Measurements from ENCODE around the gene PTGS1.

Gene PTGS1

GRCh38 chr9:122336866-122337555 lies 33.8 kb upstream of the PTGS1 start:
- H3K4me1 Mint-ChIP-seq, result no peaks in the 10 kb centered on the region
- no peaks in the 10 kb centered on the region for H3K9me3 Mint-ChIP-seq
- no peak overlapping the region for H3K4me3 Mint-ChIP-seq
- no peak for ATAC-seq (replicated peaks; ENCODE audit: extremely low read depth, poor library complexity, severe bottlenecking)
- H3K27me3 Mint-ChIP-seq, result peaks cover 31% of the 10 kb centered on the region
- H3K27ac Mint-ChIP-seq (ENCODE audit: low read depth), result no peak overlapping the region
- H3K36me3 Mint-ChIP-seq (ENCODE audit: insufficient read depth), result no peaks in the 10 kb centered on the region
- DNase-seq (ENCODE audit: low spot score in 2 of 2), result no peak

DNA sequence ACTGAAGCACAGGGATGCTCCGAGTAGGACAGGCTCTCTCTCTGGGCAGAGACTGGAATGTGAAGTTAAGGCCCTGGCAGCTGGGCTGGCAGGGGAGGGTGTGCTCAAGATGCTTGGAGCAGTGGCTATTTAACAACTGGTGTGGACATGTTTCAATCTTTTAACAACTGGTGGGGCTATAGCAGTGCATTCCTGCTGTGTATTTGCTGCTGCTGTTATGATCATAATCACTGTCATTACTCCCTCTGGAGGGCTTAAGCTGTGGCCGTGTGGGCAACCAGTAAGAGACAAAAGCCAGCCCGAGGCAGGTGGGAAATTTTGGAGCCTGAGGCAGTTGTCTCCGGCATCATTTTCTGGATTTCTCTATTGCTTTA lies 33.3 kb upstream of the PTGS1 start:
- Mint-ChIP-seq H3K9me3 (no peaks in the 10 kb centered on the region), H3K4me1 (no peaks in the 10 kb centered on the region), H3K27ac (ENCODE audit: low read depth) (no peak overlapping the region), H3K4me3 (no peak overlapping the region), H3K27me3 (peaks cover 33% of the 10 kb centered on the region), H3K36me3 (ENCODE audit: insufficient read depth) (no peaks in the 10 kb centered on the region)
- ATAC-seq (replicated peaks; ENCODE audit: extremely low read depth, poor library complexity, severe bottlenecking) (no peak), DNase-seq (ENCODE audit: low spot score in 2 of 2) (no peak)

GRCh38 chr9:122338536-122338935 lies 32.3 kb upstream of the PTGS1 start:
- Mint-ChIP-seq H3K4me3 (no peak overlapping the region), H3K36me3 (ENCODE audit: insufficient read depth) (no peaks in the 10 kb centered on the region), H3K27me3 (peaks cover 43% of the 10 kb centered on the region), H3K9me3 (no peaks in the 10 kb centered on the region), H3K27ac (ENCODE audit: low read depth) (no peak overlapping the region), H3K4me1 (no peaks in the 10 kb centered on the region)
- no peak for DNase-seq (ENCODE audit: low spot score in 2 of 2)
- no peak for ATAC-seq (replicated peaks; ENCODE audit: extremely low read depth, poor library complexity, severe bottlenecking)

GRCh38 chr9:122338994-122339393 lies 31.8 kb upstream of the PTGS1 start:
- no peaks in the 10 kb centered on the region for H3K9me3 Mint-ChIP-seq
- H3K4me1 Mint-ChIP-seq, result no peaks in the 10 kb centered on the region
- no peaks in the 10 kb centered on the region for H3K36me3 Mint-ChIP-seq (ENCODE audit: insufficient read depth)
- H3K27me3 Mint-ChIP-seq, result peaks cover 48% of the 10 kb centered on the region
- H3K4me3 Mint-ChIP-seq, result no peak overlapping the region
- ATAC-seq (replicated peaks; ENCODE audit: extremely low read depth, poor library complexity, severe bottlenecking) (no peak), DNase-seq (ENCODE audit: low spot score in 2 of 2) (no peak)
- H3K27ac Mint-ChIP-seq (ENCODE audit: low read depth), result no peak overlapping the region

GRCh38 chr9:122339579-122339978 lies 31.2 kb upstream of the PTGS1 start:
- no peak for DNase-seq (ENCODE audit: low spot score in 2 of 2)
- no peak for ATAC-seq (replicated peaks; ENCODE audit: extremely low read depth, poor library complexity, severe bottlenecking)
- no peak overlapping the region for H3K27ac Mint-ChIP-seq (ENCODE audit: low read depth)

DNA sequence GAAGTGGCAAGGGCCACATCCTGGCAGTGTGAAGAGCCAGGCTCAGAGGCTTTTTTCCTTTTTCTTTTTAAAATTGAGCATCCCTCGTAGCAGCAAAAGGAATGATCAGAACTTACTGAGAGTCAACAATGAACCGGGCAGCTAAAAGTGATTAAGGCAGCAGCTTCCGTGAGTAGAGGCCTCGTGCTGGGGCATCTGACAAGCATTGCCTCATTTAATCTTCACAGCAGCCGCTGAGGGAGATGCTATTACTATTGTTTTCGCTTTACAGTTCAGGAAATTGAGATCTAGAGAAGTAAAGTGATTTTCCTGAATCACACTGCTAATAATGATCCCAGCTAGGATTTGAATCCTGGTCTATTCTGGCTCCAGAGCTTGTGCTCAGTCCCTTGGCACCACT lies 30.7 kb upstream of the PTGS1 start:
- ATAC-seq (replicated peaks; ENCODE audit: extremely low read depth, poor library complexity, severe bottlenecking), result no peak
- DNase-seq (ENCODE audit: low spot score in 2 of 2), result no peak
- H3K9me3 Mint-ChIP-seq, result no peaks in the 10 kb centered on the region
- H3K4me3 Mint-ChIP-seq, result no peak overlapping the region
- no peak overlapping the region for H3K27ac Mint-ChIP-seq (ENCODE audit: low read depth)
- no peaks in the 10 kb centered on the region for H3K4me1 Mint-ChIP-seq
- no peaks in the 10 kb centered on the region for H3K36me3 Mint-ChIP-seq (ENCODE audit: insufficient read depth)
- peaks cover 52% of the 10 kb centered on the region for H3K27me3 Mint-ChIP-seq

More at GRCh38 chr9:122339579-122339978, 31.2 kb upstream of the PTGS1 start:
- no peaks in the 10 kb centered on the region for H3K4me1 Mint-ChIP-seq
- H3K27me3 Mint-ChIP-seq, result peaks cover 50% of the 10 kb centered on the region
- H3K4me3 Mint-ChIP-seq, result no peak overlapping the region
- no peaks in the 10 kb centered on the region for H3K9me3 Mint-ChIP-seq
- no peaks in the 10 kb centered on the region for H3K36me3 Mint-ChIP-seq (ENCODE audit: insufficient read depth)

DNA sequence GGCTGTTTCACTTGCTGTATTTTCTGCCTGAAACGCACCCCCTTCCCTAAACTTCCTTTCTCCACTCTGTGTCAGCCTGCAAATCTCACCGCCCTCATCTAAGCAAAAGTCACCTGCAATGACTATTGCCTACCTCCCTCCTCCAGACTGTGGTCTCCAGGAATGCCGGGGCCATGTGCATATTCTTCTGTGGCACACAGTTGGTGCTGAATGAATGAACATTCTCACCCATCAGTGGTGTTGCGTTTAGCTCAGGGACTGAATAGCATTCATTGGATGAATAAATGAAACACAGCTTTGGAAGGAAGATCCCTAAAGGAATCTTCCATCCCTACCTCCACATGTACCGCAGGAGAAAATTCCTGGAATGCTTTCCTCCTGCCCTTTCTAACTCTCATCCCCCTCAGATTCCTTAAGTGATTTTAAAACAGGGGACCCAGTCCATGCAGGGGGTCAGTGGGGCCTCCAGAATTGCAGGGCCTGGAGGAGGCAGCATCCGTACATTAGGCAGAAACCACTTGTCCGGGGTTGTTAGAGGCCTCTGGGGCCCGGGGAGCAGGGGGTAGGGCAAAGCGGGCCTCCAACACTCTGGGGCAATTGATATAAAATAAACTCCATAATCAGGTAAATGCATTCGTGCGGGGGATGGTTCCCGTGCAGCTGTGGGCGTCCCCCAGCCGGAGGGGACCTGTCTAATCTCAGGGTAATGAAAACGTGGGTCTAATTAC lies 28.3 kb upstream of the PTGS1 start:
- H3K9me3 Mint-ChIP-seq, result no peaks in the 10 kb centered on the region
- H3K27me3 Mint-ChIP-seq, result peaks cover 71% of the 10 kb centered on the region
- H3K4me1 Mint-ChIP-seq, result no peaks in the 10 kb centered on the region
- DNase-seq (ENCODE audit: low spot score in 2 of 2) (no peak), ATAC-seq (replicated peaks; ENCODE audit: extremely low read depth, poor library complexity, severe bottlenecking) (no peak)
- H3K36me3 Mint-ChIP-seq (ENCODE audit: insufficient read depth), result no peaks in the 10 kb centered on the region
- H3K4me3 Mint-ChIP-seq, result no peak overlapping the region
- no peak overlapping the region for H3K27ac Mint-ChIP-seq (ENCODE audit: low read depth)

GRCh38 chr9:122346478-122347347 lies 24.1 kb upstream of the PTGS1 start:
- Mint-ChIP-seq H3K27ac (ENCODE audit: low read depth) (no peak overlapping the region), H3K4me3 (peak overlapping the region; percentile 57), H3K4me1 (peaks cover 6% of the 10 kb centered on the region), H3K9me3 (no peaks in the 10 kb centered on the region), H3K27me3 (peaks cover 80% of the 10 kb centered on the region), H3K36me3 (ENCODE audit: insufficient read depth) (no peaks in the 10 kb centered on the region)
- ATAC-seq (replicated peaks; ENCODE audit: extremely low read depth, poor library complexity, severe bottlenecking) (no peak), DNase-seq (ENCODE audit: low spot score in 2 of 2) (no peak)

DNA sequence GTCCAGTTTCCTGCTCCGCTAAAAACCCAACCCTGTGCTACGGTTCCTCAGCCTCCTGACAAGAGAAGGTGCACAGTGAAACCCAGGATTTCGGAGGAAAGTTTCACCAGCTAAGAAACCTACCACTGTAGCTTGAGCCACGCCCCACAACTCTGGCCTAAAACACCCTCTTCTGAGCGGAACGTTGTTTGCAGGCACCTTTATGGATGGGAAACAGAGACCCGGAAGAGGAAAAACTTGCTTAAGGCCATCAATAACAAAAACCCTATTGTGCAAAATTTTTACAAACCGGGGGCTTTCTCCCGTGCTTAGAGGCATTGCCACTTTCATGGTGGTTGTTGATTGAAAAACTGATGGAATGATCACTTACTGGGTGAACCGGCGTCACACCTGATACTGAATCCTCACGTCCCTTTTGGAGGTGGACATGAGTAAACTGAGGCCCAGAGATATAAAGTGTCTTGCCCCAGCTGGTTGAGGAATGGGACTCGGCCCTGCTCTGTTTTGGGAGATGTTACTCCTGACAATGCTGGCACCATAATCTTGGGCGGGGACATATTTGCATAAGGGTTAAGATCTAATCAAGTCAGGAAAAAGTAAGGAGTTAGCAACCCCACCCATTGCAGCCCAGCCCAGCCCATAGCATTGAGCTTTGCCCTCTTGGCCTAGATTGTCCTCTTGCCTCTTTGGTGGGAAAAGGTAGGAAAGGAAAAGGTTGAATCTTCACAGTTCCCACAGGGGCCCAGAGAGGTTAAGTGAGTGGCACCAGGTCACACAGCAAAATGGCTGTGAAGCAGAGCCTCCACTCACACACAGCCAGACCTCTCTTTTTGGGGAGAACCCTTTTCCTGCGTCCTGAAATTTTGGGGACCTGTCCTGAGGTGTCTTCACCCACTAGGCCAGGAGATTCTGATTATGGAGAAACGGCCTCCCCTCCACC lies 23.2 kb upstream of the PTGS1 start:
- Mint-ChIP-seq H3K9me3 (no peaks in the 10 kb centered on the region), H3K4me3 (peak overlapping the region; percentile 57), H3K27ac (ENCODE audit: low read depth) (no peak overlapping the region), H3K36me3 (ENCODE audit: insufficient read depth) (no peaks in the 10 kb centered on the region), H3K27me3 (peaks cover 77% of the 10 kb centered on the region), H3K4me1 (peaks cover 6% of the 10 kb centered on the region)
- DNase-seq (ENCODE audit: low spot score in 2 of 2) (no peak), ATAC-seq (replicated peaks; ENCODE audit: extremely low read depth, poor library complexity, severe bottlenecking) (no peak)

DNA sequence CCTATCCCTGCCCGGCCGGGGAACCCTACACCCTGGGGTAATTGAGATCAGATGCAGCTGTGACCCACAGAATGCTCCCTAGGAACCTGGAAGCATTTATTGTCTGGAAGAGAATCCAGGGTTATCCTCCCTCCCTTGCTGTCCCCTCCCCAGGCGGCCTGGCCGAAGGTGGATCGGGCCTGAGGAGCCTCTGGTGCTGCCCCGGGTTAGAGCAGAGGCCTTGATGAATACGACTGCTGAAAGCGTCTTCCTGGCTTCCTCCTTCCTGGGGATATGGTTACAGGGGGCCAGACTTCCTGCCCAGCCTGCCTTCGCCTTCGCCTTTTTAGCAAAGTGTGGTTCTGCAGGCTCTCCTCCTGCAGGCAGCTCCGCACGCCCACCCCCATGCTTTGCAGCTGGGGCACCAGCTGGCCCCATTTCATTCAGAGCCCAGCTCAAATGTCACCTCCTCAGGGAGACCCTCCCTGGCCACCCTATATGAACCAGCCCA lies 22.5 kb upstream of the PTGS1 start:
- Mint-ChIP-seq H3K36me3 (ENCODE audit: insufficient read depth) (no peaks in the 10 kb centered on the region), H3K27ac (ENCODE audit: low read depth) (no peak overlapping the region), H3K4me1 (peaks cover 6% of the 10 kb centered on the region), H3K4me3 (no peak overlapping the region), H3K27me3 (peaks cover 70% of the 10 kb centered on the region), H3K9me3 (no peaks in the 10 kb centered on the region)
- ATAC-seq (replicated peaks; ENCODE audit: extremely low read depth, poor library complexity, severe bottlenecking) (no peak), DNase-seq (ENCODE audit: low spot score in 2 of 2) (no peak)

- ATAC-seq (replicated peaks; ENCODE audit: extremely low read depth, poor library complexity, severe bottlenecking) (no peak), DNase-seq (ENCODE audit: low spot score in 2 of 2) (no peak)
- H3K27me3 Mint-ChIP-seq, result peaks cover 65% of the 10 kb centered on the region
- H3K36me3 Mint-ChIP-seq (ENCODE audit: insufficient read depth), result no peaks in the 10 kb centered on the region
- H3K9me3 Mint-ChIP-seq, result no peaks in the 10 kb centered on the region
- H3K4me3 Mint-ChIP-seq, result no peak overlapping the region
- H3K4me1 Mint-ChIP-seq, result peaks cover 6% of the 10 kb centered on the region
- no peak overlapping the region for H3K27ac Mint-ChIP-seq (ENCODE audit: low read depth)
Observed at GRCh38 chr9:122348791-122349190, 22.0 kb upstream of the PTGS1 start.

- H3K27ac Mint-ChIP-seq (ENCODE audit: low read depth), result no peak overlapping the region
- peaks cover 61% of the 10 kb centered on the region for H3K27me3 Mint-ChIP-seq
Observed at GRCh38 chr9:122349201-122349600, 21.6 kb upstream of the PTGS1 start.

More at GRCh38 chr9:122349201-122349600, 21.6 kb upstream of the PTGS1 start:
- DNase-seq (ENCODE audit: low spot score in 2 of 2) (no peak), ATAC-seq (replicated peaks; ENCODE audit: extremely low read depth, poor library complexity, severe bottlenecking) (no peak)
- Mint-ChIP-seq H3K36me3 (ENCODE audit: insufficient read depth) (no peaks in the 10 kb centered on the region), H3K4me3 (no peak overlapping the region), H3K4me1 (peaks cover 6% of the 10 kb centered on the region), H3K9me3 (no peaks in the 10 kb centered on the region)

Data from central memory CD8-positive, alpha-beta T cell (primary cell).